Measurements from ENCODE around the gene ROBO1.

DNA sequence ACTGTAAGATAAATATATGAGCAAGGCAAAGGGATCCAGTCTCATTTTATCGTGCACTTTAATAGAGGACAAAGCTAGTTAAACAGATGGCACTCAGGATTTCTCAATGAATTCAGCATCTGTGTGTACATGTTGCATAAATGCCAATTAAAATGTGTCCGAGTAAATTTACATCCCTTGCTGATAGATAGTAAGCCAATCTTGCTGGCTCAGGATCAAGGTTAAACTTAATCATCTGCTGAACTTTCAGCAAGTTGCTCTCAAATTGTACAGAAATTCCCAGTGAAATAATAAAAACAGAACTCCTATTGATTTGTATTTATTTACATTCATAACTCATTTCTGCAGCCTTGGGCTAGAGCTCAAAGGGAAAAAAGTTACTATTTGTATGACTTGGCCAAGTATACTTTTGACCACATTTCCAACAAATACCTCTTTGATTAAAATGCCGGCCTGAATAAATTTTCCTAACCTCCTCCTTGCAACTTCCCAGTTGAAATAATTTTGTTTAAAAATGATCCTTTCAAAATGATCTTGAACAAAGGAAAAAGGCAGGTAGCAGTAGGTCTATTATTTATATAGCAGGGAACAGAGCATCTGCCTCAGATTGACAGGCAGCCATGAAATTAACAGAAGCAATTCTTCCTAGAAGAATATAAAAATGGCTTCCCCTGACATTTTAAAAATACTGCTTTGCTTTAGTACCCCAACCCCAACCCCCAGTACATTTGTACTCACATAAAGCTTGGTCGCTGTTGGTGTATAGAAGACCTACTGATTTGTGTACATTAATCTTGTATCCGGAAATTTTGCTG is 1001.9 kb downstream of the ROBO1 start:
- TF ChIP-seq, protein P1, sequence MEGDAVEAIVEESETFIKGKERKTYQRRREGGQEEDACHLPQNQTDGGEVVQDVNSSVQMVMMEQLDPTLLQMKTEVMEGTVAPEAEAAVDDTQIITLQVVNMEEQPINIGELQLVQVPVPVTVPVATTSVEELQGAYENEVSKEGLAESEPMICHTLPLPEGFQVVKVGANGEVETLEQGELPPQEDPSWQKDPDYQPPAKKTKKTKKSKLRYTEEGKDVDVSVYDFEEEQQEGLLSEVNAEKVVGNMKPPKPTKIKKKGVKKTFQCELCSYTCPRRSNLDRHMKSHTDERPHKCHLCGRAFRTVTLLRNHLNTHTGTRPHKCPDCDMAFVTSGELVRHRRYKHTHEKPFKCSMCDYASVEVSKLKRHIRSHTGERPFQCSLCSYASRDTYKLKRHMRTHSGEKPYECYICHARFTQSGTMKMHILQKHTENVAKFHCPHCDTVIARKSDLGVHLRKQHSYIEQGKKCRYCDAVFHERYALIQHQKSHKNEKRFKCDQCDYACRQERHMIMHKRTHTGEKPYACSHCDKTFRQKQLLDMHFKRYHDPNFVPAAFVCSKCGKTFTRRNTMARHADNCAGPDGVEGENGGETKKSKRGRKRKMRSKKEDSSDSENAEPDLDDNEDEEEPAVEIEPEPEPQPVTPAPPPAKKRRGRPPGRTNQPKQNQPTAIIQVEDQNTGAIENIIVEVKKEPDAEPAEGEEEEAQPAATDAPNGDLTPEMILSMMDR (IDR thresholded peaks at IDR 0.05) = no peak
- no peak for TF ChIP-seq POLR2A (IDR thresholded peaks at IDR 0.05)
